ENCODE data around the gene NLRC5.

Gene NLRC5

DNA sequence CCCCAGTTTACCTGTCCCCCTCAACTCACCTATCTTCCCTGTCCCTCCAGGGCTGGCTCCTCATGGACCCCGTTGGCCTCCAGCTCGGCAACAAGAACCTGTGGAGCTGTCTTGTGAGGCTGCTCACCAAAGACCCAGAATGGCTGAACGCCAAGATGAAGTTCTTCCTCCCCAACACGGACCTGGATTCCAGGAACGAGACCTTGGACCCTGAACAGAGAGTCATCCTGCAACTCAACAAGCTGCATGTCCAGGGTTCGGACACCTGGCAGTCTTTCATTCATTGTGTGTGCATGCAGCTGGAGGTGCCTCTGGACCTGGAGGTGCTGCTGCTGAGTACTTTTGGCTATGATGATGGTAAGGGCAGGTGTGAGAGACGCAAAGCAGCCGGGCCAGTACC is 31.3 kb downstream of the NLRC5 start:
- DNase-seq (ENCODE audit: extremely low read depth in 1 of 2, low read depth in 1 of 2), result no peak

DNA sequence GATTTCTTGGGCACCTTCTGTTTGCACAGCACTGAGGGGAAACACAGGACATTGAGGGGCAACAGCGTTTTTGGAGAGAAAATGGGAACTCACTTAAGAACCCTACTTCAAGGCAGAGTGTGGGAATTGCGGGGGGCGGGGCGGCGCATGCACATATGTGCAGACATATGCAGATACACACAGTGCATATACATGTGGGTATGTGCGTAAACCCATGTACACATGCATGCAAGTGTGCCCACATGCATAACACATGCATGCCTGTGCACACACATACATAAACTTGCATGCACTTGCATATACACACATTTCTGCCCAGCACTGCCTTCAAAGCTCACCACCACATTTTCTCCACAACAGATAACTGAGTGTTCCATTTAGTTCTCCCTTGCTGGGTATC is 32.4 kb downstream of the NLRC5 start:
- DNase-seq (ENCODE audit: extremely low read depth in 1 of 2, low read depth in 1 of 2), result no peak

GRCh38 chr16:57022445-57022844 is 33.1 kb downstream of the NLRC5 start:
- no peak for DNase-seq (ENCODE audit: extremely low read depth in 1 of 2, low read depth in 1 of 2)

DNA sequence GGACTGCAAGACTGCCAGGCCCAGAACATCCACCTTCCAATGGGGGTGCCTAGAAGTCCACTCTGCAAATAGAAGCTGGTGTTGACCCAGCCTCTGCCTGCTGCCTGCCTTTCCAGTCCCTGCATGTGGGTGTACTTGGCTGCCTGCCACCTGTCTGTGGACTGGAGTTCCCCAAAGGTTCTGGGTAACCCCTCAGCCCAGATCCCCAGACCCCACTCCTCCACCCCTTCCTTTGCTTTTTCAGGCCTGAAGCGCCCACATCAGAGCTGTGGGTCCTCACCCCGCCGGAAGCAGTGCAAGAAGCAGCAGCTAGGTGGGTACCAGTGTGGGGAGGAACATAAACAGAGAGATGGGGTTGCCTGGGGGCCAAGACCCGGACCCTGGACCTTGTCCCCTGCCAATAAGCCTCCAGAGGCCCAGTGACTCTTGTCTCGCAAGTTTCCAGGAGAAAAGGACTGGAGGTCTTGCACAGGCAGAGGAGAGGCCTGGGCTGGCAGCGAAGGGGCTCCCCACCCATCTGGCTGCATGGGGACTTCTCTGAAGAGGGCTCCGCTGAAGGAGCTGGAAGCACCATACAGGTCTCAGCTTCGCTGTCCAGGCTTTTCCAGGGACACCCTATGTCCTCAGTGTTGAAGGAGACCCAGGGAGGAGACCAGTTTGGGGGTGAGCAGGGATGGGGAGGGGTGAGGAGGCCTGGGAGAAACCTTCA is 34.3 kb downstream of the NLRC5 start:
- DNase-seq (ENCODE audit: extremely low read depth in 1 of 2, low read depth in 1 of 2), result peak in 1 of 2 donors; percentile 61

DNA sequence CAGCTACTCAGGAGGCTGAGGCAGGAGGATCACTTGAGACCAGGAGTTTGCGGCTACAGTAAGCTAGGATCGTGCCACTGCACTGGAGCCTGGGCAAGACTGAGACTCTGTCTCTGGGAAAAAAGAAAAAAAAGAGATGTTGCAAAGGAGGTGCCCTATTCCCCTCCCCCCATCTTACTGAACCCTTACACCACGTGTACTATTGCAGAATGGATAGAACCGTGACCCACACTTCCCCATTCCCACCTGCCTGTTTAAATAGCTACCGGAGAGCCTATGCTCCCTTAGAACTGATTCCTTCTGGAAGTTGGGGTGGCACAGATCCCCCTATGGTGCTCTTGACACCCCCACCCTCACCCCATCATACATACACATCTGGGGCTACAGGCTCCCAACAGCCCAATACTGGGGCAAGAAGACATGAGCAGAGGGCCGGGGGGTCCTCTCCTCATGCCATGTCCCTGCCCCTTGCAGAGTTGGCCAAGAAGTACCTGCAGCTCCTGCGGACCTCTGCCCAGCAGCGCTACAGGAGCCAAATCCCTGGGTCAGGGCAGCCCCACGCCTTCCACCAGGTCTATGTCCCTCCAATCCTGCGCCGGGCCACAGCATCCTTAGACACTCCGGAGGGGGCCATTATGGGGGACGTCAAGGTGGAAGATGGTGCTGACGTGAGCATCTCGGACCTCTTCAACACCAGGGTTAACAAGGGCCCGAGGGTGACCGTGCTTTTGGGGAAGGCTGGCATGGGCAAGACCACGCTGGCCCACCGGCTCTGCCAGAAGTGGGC is 35.7 kb downstream of the NLRC5 start:
- DNase-seq (ENCODE audit: extremely low read depth in 1 of 2, low read depth in 1 of 2), result no peak

GRCh38 chr16:57025941-57026777 is 36.8 kb downstream of the NLRC5 start:
- no peak for DNase-seq (ENCODE audit: extremely low read depth in 1 of 2, low read depth in 1 of 2)

GRCh38 chr16:57026778-57027062 is 37.4 kb downstream of the NLRC5 start:
- no peak for DNase-seq (ENCODE audit: extremely low read depth in 1 of 2, low read depth in 1 of 2)

- DNase-seq (ENCODE audit: extremely low read depth in 1 of 2, low read depth in 1 of 2), result no peak
These were observed 37.7 kb downstream of the NLRC5 start for GRCh38 chr16:57027067-57027466.

- no peak for DNase-seq (ENCODE audit: extremely low read depth in 1 of 2, low read depth in 1 of 2)
These were observed 38.7 kb downstream of the NLRC5 start for GRCh38 chr16:57028086-57028485.

DNA sequence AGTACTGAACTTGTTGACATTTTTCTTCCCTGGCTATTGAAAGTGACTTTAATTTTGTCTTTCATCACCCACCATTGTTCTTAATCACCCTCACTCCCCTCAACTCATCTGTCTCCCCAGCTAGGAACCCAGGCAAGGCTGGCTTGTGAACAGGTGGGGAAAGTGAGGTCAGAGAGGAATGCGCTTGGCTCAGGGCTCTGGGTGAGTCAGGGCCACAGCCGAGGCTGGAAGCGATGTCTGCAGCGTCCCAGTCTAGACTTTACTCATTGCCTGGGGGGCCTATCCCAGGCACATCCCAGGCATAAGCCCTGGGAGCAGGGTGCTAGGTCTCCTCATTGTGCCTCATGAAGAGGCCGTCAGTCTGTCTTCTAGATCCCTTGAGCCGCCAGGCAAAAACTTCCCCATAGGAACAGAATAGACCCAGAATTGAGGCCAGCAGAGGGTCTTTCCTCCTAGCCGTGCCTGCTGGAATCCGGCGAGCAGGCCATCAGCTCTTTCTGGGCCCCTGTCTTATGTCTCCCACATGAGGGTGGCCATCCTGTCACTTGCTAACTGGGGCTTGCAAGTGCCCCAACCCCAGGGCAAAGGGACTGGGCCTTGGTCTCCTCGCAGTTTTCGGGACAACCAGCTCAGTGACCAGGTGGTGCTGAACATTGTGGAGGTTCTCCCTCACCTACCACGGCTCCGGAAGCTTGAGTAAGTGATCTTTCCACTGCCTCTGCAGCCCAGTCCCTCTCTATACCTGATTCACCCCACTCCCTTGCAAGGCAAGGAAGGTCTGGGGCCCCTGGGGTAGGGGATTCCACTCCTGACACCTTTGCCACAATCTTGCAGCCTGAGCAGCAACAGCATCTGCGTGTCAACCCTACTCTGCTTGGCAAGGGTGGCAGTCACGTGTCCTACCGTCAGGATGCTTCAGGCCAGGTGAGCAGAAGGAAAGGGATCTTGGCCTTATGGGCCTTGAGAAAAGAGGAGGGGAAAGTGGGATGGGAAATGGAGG is 40.1 kb downstream of the NLRC5 start:
- DNase-seq (ENCODE audit: extremely low read depth in 1 of 2, low read depth in 1 of 2), result no peak

DNA sequence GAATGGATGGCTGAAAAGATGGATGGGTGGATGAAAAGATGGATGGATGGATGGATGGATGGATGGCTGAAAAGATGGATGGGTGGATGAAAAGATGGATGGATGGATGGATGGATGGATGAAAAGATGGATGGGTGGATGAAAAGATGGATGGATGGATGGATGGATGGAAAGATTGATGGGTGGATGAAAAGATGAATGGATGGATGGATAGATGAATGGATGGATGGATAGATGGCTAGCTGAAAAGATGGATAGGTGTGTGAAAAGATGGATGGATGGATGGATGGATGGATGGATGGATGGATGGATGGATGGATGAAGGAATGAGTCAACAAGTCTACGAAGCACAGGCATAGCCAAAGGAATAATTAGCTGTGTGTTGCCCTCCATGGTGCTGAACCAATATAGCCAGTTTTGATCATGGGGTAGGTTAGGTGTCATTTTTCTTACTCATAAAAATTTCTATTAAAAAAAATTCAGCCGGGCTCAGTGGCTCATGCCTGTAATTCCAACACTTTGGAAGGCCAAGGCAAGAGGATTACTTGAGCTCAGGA is 41.1 kb downstream of the NLRC5 start:
- DNase-seq (ENCODE audit: extremely low read depth in 1 of 2, low read depth in 1 of 2), result no peak

- DNase-seq (ENCODE audit: extremely low read depth in 1 of 2, low read depth in 1 of 2), result no peak
These were observed 41.8 kb downstream of the NLRC5 start for GRCh38 chr16:57031156-57031555.

- DNase-seq (ENCODE audit: extremely low read depth in 1 of 2, low read depth in 1 of 2), result no peak
These were observed 43.0 kb downstream of the NLRC5 start for GRCh38 chr16:57032346-57032745.

- DNase-seq (ENCODE audit: extremely low read depth in 1 of 2, low read depth in 1 of 2), result no peak
These were observed 43.6 kb downstream of the NLRC5 start for GRCh38 chr16:57032931-57033330.

DNA sequence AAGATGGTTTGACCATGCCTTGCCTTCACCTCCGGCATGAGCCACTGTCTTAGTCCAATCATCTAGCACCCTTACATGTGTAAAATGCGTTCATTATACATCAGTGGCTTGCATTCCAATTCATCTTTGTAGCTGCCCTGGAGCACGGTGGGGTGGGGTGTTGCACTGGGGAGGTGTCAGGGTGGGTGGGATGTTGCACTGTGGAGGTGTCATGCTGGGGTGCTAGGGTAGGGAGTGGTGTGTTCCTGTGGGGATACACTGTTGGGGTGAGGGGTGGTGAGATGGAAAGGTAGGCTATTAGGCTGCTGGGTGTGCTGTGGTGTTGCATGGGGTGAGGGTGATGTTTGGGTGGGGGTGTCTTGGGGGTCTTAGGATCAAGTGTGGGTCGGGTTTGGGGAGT is 47.0 kb downstream of the NLRC5 start:
- no peak for DNase-seq (ENCODE audit: extremely low read depth in 1 of 2, low read depth in 1 of 2)

- no peak for DNase-seq (ENCODE audit: extremely low read depth in 1 of 2, low read depth in 1 of 2)
These were observed 47.6 kb downstream of the NLRC5 start for GRCh38 chr16:57036945-57037344.

DNA sequence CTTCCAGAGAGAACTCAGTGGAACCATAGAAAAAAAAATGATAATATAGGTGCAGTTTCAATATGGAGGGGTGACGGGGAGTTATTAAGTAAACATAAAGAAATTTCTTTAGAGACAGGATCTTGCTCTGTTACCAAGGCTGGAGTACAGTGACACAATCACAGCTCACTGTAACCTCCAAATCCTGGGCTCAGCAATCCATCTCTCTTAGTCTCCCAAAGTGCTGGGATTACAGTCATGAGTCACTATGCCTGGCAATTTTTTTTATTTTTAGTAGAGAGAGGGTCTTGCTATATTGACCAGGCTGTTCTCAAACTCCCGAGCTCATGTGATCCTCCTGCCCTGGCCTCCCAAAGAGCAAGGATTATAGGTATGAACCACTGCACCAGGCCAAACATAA is 48.8 kb downstream of the NLRC5 start:
- DNase-seq (ENCODE audit: extremely low read depth in 1 of 2, low read depth in 1 of 2), result no peak

GRCh38 chr16:57039148-57039812 is 49.9 kb downstream of the NLRC5 start:
- peak in 1 of 2 donors; percentile 46 for DNase-seq (ENCODE audit: extremely low read depth in 1 of 2, low read depth in 1 of 2)
